HepG2 (cell line): ENCODE measurements around the gene ZDHHC7. TPM values are rescaled to one million over a fixed set of nuclear protein-coding genes. Genes with fewer than 3 reads are reported as not detected.

Experiments used
- AFF4 ChIP-seq: sonication (generic); formaldehyde crosslinking; IDR thresholded peaks from 2 replicates; pipeline ENCODE4 v1.4.0; 2020; ENCODE audit warnings: missing genetic modification reagents
- CENPX ChIP-seq: sonication (generic); formaldehyde crosslinking; IDR thresholded peaks from 2 replicates; pipeline ENCODE4 v1.9.0; 2021; ENCODE audit warnings: mild to moderate bottlenecking, missing genetic modification reagents, moderate library complexity
- DZIP1 ChIP-seq: sonication (generic); formaldehyde crosslinking; IDR thresholded peaks from 2 replicates; pipeline ENCODE4 v1.5.0; 2020; ENCODE audit warnings: mild to moderate bottlenecking, missing genetic modification reagents
- MAF1 ChIP-seq: sonication (generic); formaldehyde crosslinking; IDR thresholded peaks from 2 replicates; pipeline ENCODE4 v1.5.0; 2020; ENCODE audit warnings: missing genetic modification reagents, borderline replicate concordance
- NR2F2 ChIP-seq: IDR thresholded peaks from 2 replicates; pipeline ENCODE4 v1.6.1; 2012; ENCODE audit warnings: low read depth, inconsistent platforms, borderline replicate concordance
- ZNF605 ChIP-seq: sonication (generic); formaldehyde crosslinking; IDR thresholded peaks from 2 replicates; pipeline ENCODE4 v1.8.0; 2022; ENCODE audit warnings: mild to moderate bottlenecking, missing genetic modification reagents
- ZNF704 ChIP-seq: sonication (generic); formaldehyde crosslinking; IDR thresholded peaks from 2 replicates; pipeline ENCODE4 v1.8.1; 2023; ENCODE audit warnings: mild to moderate bottlenecking, inconsistent platforms, moderate library complexity, missing genetic modification reagents, borderline replicate concordance
- ZNF747 ChIP-seq: sonication (generic); formaldehyde crosslinking; IDR thresholded peaks from 2 replicates; pipeline ENCODE4 v1.8.1; 2023; ENCODE audit warnings: missing genetic modification reagents, mild to moderate bottlenecking, borderline replicate concordance
- ZNF775 ChIP-seq: sonication (generic); formaldehyde crosslinking; IDR thresholded peaks from 2 replicates; pipeline ENCODE4 v1.4.0; 2020; ENCODE audit warnings: missing genetic modification reagents, mild to moderate bottlenecking, moderate library complexity, borderline replicate concordance
- ZSCAN30 ChIP-seq: sonication (generic); formaldehyde crosslinking; IDR thresholded peaks from 2 replicates; pipeline ENCODE4 v1.5.0; 2020; ENCODE audit warnings: mild to moderate bottlenecking, missing genetic modification reagents
- polyA plus RNA-seq, 8 experiments: library from polyadenylated mRNA; depleted of rRNA in 3 of 8; stranded (reverse) in 7 of 8; unstranded in 1 of 8; fragments of >200 nt; fragmentation: Illumina TruSeq in 4 of 8; extraction: Trizol in 4 of 8; gene quantifications; 2 replicates each; pipeline versions ENCODE4 v1.2.1 to v1.2.3, GENCODE V29; 2011 to 2016; ENCODE audit warnings: low read depth in 4 of 8, missing spikeins in 1 of 8, mixed read lengths in 1 of 8; ENCODE audit not compliant: insufficient read depth in 1 of 8
- total RNA-seq, 5 experiments: library from RNA; depleted of rRNA; stranded (reverse); fragments of >200 nt; fragmentation: Illumina TruSeq; extraction: Trizol; gene quantifications; 2 replicates each; pipeline ENCODE4 v1.2.3, GENCODE V29; 2016; ENCODE audit warnings: low read depth in 1 of 5
- TF ChIP-seq, protein P1 (sequence below): sonication (generic); formaldehyde crosslinking; IDR thresholded peaks from 2 replicates; pipeline ENCODE4 v1.4.0; 2020; ENCODE audit warnings: low read depth, mild to moderate bottlenecking, missing genetic modification reagents
- TF ChIP-seq, protein P2 (sequence below): sonication (generic); formaldehyde crosslinking; IDR thresholded peaks from 2 replicates; pipeline ENCODE4 v1.5.1; 2020; ENCODE audit warnings: mild to moderate bottlenecking, moderate library complexity, missing genetic modification reagents

Gene ZDHHC7
- total and polyA plus RNA-seq, 2 of the 13 experiments (the other 11 are each of a cell fraction or from before 2014, with no cell fraction given), result 46.8 to 67.6 TPM

- TF ChIP-seq CENPX, result no peak
- no peak; the same call in 1 of the 2 replicates for TF ChIP-seq ZNF605
- 0 out of 2 replicates have a peak, but pooled peaks have one; percentile 3 for TF ChIP-seq NR2F2
- TF ChIP-seq, protein P1, sequence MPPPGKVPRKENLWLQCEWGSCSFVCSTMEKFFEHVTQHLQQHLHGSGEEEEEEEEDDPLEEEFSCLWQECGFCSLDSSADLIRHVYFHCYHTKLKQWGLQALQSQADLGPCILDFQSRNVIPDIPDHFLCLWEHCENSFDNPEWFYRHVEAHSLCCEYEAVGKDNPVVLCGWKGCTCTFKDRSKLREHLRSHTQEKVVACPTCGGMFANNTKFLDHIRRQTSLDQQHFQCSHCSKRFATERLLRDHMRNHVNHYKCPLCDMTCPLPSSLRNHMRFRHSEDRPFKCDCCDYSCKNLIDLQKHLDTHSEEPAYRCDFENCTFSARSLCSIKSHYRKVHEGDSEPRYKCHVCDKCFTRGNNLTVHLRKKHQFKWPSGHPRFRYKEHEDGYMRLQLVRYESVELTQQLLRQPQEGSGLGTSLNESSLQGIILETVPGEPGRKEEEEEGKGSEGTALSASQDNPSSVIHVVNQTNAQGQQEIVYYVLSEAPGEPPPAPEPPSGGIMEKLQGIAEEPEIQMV (CRISPR knock-in tag), result peak; percentile 52; the same call in 1 of the 2 replicates
- TF ChIP-seq MAF1, result no peak
- no peak for TF ChIP-seq AFF4 (CRISPR knock-in tag)
- no peak for TF ChIP-seq ZSCAN30
- TF ChIP-seq ZNF747 (CRISPR knock-in tag), result peak; percentile 8; the same call in 1 of the 2 replicates
- TF ChIP-seq, protein P2, sequence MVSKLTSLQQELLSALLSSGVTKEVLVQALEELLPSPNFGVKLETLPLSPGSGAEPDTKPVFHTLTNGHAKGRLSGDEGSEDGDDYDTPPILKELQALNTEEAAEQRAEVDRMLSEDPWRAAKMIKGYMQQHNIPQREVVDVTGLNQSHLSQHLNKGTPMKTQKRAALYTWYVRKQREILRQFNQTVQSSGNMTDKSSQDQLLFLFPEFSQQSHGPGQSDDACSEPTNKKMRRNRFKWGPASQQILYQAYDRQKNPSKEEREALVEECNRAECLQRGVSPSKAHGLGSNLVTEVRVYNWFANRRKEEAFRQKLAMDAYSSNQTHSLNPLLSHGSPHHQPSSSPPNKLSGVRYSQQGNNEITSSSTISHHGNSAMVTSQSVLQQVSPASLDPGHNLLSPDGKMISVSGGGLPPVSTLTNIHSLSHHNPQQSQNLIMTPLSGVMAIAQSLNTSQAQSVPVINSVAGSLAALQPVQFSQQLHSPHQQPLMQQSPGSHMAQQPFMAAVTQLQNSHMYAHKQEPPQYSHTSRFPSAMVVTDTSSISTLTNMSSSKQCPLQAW, result no peak; the same call in 1 of the 2 replicates
- TF ChIP-seq ZNF775 (CRISPR knock-in tag), result no peak
- 0 out of 2 replicates have a peak, but pooled peaks have one; percentile 71 for TF ChIP-seq DZIP1 (CRISPR knock-in tag)
- TF ChIP-seq ZNF704 (CRISPR knock-in tag), result 0 out of 2 replicates have a peak, but pooled peaks have one; percentile 19
Measured at GRCh38 chr16:85011846-85012284, 530 bp upstream of the ZDHHC7 start (continued).
